Activated CD8-positive, alpha-beta memory T cell treated with anti-CD3 and anti-CD28 coated beads for 48 hours (primary cell): ENCODE measurements around the gene HEY2.

Experiments used
- DNase-seq, 3 experiments: peaks; one replicate each; pipeline ENCODE4 v3.0.0-alpha.2; 2020; ENCODE audit warnings: low read depth in 2 of 3, low spot score in 2 of 3

Gene HEY2

DNA sequence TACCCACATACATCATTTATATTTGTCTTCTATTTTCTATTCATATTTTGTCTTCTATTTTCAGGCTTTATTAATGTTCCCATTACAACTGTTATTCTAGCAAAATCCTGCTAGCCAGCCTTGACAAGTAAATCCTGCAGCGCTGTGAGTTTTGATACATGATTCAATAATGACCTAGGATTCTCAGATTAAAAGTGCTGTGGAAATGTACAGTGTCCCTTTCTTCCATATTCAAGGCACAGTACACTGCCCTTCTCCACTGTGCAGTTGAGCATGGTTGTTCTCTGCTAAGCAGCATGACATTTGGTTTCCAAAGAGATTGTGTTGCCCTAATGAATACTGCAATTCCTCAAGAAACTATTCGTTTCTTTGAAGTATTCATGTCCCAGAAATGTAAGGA is 5.8 kb upstream of the HEY2 start:
- no peak for DNase-seq

DNA sequence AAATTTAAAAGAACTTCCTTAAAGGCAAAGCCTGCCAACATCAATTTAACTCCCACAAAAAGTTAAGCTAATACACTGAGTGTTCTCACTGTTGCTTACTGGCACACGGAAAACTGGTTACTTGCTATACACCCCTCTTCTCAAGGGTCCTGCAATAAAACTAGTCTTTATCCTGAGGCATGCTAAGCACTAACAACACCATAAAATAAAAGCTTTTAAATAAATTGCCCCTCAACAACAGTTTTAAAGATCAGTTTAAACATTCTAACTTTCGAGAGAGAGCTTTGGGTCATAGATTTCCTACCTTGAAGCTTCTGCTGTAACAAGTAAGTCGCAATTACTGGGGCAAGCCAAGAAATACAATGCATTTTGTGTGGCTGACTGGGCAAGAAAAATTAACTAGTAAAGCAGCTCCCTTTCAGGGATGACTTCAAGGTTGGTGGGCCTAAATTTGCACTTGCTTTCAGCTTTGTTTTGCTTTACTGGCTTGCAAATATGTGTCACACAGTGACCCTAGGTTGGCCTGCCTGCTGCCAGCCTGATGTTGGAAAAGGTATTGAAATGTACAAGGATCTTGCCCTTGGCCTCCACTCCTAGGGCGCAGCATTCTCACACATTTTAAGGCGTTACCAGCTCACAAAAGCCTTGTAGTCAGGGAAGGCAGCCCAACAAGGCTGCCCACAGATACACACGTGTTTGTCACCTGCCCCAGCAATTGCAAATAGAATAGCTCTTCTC is 4.0 kb upstream of the HEY2 start:
- DNase-seq: no peak

DNA sequence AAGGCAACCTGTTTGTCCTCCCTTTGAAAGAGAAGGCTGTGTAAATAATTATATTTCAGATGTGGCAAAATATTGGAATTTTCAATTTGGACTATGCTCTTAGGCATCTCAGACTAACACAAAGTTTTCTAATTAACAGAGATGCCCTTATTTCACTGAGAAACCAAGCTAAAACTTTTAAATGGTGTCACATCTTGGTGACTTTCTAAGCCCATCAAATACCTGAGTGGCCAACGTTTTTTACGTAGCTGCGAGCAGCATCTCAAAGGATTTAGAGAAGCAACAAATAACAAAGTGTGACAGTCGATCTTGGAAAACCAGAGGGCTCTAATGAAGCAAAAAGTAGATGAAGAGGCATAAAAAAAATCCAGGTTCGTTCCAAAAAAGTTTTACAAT is 3.4 kb upstream of the HEY2 start:
- no peak for DNase-seq

DNA sequence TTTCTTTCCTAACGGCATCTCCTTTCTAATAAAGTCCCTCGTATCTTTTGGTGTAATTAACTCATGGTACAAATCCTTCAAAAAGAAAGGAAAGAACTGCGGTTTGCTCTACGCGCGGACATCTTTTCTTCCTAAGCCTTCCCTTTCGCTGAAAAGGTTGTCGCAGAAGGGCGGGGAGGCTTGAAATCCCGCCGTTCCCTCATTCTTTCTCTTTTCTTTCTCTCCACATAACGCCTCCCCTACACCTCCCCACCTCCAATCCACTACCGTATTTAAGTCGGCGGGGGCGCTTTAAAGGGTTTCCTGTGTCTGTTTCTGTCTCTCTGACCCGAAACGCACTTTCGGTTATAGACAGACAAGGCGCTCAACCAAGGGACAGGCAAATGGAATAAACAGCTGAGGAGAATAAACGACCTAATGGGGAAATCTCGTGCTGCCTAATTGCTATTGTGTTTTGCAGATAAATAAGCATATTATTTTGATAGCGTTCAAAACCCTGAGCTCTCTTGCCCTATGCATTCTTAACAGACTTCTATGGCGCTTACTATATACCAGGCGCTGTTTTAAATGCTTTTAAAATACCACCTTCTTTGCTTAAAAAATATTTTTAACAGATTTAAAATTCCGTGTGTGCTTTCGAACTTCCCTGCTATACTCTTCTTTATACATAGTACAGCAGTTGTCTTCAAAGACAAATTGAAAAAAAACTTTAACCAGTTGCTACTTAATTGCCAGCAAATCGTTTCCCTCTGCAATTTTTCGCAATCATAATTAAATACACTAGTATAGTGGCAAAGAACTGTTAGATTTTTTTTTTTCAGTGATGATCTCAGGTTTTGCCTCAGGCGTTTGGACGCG is 2.5 kb upstream of the HEY2 start:
- peak in 1 of 3 experiments; percentile 33 for DNase-seq

DNA sequence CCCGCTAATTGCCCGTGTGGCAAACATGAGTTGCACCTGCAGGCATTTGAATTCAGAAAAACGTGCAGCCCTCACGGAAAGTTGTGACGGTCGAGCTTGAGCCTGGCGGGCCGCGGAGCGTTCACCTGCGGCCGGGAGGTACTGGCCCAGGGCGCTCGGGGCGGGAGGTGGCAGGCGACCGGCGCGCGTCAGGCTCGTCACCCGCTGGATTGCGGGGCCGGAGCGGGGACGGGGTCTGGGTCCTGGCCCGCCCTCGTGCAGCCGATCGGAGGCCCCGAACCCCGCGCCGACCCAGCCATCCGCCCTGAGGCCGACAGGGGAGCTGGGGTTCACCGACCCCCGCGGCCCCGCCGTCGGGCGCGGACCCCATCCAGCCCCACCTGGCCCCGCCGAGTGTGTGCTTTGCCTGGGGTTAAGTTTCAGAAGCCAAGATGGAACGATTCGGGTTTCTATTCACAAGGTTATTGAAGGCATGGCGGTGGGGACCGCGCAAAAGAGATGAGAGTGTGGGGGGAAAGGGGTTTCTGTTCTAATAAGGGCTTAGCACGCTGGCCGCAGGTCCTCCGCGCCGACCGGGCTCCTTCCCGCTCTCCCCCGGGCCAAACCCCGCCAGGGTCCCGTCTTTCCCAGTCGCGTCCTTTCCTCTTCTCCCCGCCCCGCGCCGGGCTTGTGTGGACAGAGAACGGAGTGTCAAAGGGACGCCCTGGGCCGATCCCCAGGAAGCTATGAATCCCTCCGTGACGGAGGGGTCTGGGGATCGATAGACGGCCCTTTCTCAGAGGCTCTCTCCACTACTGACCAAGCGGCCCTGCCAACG is 1.6 kb upstream of the HEY2 start:
- no peak for DNase-seq

DNA sequence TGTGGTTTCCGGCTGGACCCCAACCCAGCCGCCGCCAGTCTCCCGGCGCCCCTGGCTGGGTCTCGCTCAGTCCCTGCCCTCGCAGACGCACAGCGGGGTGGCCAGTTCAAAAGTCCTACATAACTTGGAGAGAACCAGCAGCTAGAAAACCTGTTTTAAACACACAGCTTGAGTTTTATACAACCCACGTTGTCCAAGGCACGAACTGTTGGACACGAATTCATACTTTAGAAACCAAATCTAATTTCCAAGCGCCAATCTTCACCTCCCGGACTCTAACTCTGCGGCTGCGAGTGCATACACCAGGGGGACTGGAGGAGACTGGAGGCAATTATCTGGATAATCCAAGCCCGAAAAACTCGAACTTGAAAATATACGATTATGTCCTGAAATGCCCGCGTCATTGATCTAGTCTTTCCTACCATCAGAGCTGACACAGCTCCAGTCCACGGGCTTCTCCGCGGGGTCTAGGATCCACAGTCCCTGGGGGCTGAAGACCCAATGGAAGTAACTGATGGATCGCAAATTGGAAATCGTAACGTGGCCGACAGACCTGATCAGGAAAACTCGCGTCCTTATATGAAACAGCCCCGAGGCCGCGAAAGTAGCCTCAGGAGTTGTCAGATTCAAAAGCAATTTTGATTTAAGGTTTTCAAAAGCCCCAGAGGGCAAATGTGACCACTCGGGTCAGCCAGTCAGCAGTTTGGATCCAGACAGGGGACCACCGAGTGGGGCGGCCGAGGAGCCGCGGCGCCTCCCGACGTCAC is 843 bp upstream of the HEY2 start:
- no peak for DNase-seq

DNA sequence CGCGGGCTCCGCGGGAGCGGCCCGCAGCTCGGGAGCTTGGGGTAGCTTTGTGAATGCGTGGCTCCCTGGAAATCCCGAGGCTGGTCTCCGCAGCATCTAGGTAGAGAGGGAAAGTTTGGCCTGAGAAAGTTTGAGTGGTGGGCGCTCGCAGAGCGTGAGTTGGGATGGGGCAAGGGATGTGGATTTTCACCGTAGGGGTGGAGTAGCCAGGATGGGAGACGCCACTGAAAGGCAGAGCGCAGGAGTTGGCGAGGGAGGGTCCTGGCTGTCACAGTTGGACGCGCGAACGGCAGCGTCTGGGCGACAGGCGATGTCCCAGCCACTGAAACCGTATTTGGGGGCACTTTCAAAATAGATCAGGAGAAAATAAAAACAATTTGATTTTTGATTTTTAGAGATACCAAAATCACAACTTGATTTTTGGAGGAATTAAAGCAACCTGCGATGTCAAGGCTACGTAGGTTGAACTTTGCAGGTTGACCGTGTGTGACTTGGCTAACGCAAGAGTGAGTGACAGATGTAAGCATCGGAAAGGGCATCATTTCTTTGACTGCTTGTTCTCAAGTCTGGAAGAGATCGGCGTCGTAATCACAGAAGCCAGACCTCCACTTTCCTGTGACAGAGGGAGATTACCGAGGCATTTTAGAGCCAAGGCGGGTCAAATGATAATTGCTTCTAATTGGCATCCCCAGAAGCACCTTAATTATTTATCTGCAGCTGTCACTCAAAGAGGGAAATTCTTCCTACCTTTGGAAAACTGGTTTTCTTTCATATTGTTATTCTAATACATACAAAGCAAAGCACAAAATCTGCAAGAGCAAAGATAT is 646 bp downstream of the HEY2 start:
- no peak for DNase-seq

DNA sequence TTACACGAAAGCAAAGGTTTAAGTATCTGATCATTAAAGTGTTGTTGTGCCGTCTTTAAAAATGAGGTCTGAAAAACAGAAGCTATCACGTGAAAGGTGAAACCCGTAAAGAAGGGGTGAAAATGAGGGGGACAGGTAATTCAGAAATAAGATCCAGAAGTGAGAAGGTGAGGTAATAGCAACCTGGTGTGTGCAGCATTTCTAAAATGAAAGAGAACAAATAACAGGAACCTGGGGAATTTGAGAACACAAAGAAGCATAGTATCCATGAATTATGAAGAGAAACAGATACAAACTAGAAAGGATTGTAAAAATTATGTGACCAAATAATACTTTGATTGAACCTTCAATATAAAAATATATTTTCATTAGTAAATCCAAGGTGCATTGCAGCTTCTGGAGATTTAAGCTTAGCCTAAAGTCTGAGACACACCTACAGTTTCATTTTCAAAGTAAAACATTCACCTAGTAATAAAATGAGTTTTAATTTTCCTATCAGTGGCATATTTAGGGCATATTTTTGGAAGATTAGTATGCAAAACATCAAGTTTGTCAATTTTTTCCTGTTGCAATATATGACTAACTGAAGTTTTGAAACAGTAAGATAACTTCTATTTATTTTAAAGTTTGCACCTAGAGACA is 1.4 kb downstream of the HEY2 start:
- DNase-seq: no peak

DNA sequence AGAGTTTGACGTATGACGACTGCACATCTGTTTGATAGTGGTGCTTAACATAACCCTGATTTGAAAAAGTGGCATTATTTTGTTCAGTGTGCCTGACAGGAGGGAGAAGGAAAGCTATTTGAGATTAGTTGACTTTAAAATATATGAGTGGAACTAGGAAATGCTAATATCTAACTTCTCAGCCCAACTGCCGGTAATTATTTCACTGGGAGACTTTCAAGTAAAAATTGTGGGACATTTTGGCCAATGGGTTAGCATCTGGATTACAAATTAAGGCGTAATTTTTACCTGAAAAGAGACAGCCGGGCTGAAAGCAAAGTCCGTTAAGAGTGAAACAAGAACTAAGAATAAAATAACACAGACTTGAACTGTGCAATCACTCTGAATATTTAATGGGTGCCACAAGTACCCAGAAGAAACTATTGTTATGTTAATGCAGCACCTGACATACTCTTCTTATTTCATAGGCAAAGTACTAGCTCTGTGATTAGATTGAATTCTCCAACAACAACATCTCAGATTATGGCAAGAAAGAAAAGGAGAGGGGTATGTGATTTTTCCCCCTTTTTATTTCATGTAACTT is 2.0 kb downstream of the HEY2 start:
- DNase-seq: no peak

DNA sequence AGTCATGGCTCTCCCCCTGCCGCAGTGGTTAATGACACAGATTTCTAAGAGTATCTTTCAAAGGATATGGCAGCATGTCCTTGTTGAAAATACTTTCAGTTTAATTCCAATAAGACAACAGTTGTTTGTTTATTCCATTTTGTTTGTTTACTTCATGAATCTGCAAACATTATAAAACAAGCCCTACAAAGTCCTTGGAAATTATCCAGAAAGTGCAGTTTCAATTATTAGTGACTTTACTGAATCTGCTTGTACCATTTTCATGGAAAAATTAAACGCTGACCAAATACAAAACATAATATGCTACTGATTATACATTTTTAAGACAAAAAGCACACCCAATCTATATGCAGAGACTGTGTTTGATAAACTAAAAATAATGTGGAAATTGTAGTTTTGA is 3.3 kb downstream of the HEY2 start:
- DNase-seq: no peak

DNA sequence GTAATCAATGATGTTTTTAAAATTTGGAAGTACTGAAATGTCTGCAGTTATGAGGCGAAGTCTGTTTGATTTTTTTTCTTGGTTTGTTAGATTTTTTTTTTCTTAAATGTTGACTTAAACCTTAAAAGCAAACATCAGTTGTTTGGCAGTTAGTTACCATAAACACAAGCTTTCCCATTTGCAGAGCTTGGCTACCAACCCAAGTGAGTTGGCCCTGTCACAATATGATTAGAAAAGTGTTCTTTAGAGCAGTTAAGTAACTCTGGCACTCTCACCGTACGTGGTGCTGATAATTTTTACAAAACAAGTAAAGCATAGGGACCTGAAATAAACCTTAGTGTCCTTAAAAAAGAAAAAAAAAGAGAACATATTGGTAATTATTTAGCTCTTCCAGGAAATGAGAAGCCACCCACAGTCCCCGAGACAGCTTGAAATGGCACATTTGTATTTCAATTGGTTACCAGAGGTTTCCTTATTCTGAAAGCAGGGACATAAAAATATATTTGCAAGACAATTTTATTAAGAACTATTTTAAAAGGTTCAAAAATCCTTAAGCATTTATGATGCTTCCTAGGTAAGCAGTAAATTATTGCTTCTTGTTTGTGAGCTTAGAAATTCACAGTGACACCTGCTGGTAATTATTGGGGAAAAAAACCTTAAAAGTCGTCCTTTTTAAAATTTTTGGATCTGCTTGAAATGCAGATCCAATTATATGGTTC is 3.9 kb downstream of the HEY2 start:
- no peak for DNase-seq

DNA sequence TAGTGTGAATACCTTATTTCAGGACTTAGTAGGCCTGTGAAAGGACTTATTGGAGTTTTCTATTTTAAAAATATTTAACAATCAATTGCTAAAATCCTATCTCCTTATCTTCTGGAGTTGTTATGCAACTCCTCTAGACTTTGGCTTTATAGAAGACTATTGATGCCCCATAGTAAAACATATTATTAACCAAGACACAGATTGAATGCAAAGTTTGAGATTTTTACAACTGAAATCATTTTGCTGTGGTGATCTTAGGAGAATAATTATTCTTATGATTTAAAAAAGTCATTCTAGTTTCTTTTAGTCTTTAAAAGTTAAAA is 4.5 kb downstream of the HEY2 start:
- DNase-seq: no peak

DNA sequence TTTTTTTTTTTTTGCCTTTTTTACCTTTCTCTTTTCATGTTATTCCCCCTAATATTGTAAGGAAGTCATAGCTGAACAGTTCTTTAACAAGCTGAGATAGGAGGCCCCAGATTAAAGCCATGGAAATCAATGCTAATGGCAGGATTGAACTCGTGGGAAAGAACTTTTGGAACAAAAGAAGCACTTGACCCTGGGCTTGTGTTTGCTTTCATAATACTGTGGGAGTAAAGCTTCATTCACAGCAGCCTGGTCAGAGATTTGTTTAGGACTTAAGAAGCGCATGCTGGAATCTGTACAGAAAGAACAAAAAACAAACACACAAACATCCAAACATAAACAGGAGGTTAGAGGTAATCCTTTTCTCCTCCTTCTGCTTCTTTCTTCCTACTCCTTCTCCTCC is 5.1 kb downstream of the HEY2 start:
- DNase-seq: no peak

DNA sequence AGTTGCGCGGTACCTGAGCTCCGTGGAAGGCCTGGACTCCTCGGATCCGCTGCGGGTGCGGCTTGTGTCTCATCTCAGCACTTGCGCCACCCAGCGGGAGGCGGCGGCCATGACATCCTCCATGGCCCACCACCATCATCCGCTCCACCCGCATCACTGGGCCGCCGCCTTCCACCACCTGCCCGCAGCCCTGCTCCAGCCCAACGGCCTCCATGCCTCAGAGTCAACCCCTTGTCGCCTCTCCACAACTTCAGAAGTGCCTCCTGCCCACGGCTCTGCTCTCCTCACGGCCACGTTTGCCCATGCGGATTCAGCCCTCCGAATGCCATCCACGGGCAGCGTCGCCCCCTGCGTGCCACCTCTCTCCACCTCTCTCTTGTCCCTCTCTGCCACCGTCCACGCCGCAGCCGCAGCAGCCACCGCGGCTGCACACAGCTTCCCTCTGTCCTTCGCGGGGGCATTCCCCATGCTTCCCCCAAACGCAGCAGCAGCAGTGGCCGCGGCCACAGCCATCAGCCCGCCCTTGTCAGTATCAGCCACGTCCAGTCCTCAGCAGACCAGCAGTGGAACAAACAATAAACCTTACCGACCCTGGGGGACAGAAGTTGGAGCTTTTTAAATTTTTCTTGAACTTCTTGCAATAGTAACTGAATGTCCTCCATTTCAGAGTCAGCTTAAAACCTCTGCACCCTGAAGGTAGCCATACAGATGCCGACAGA is 9.9 kb downstream of the HEY2 start:
- no peak for DNase-seq

DNA sequence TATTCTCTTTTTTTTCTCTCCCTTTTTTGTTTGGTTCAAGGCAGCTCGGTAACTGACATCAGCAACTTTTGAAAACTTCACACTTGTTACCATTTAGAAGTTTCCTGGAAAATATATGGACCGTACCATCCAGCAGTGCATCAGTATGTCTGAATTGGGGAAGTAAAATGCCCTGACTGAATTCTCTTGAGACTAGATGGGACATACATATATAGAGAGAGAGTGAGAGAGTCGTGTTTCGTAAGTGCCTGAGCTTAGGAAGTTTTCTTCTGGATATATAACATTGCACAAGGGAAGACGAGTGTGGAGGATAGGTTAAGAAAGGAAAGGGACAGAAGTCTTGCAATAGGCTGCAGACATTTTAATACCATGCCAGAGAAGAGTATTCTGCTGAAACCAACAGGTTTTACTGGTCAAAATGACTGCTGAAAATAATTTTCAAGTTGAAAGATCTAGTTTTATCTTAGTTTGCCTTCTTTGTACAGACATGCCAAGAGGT is 10.6 kb downstream of the HEY2 start:
- no peak for DNase-seq

DNA sequence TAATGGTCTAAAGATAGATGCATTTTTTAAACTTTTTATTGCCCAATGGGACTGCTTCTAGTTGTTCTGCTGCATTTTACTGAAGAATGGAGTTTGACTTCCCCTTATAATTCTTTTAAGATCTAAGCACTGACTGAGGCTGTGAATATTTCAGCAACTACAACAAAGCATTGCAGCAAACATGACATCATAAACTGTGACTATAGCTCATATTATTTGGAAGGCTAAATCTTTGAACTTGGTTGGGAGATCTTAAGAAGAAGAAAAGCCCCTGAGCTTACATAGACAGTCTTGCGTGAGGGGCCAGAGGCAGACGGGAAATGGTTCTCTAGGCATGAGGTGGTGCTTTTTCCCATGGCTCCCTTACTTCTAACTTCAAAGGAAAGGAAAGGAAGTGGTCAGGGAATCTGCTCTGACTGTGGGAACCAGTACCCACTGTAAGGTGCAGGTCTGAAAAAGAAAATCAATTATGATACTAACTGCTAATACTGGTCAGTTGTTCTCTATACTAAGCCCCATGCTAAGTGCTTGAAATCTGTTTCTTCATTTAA is 14.8 kb downstream of the HEY2 start:
- DNase-seq: no peak

DNA sequence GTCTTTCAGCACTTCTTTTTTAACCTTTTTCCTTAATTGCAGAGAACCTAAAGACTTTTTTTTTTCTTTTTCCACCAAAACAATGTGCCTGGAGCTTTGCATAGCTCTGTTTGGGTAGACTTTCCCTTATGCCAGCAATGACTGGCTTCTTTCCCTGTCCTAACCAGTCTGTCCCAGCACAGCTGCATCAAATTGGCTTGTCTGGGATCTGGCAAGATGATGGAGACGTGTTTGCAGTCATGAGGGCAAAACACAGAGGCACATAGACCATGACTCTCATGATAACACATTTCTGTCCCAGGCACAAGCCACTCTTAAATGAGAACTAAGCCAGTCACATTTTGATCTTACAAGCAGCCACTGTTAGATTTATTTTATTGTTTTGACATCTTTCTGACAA is 16.5 kb downstream of the HEY2 start:
- no peak for DNase-seq

DNA sequence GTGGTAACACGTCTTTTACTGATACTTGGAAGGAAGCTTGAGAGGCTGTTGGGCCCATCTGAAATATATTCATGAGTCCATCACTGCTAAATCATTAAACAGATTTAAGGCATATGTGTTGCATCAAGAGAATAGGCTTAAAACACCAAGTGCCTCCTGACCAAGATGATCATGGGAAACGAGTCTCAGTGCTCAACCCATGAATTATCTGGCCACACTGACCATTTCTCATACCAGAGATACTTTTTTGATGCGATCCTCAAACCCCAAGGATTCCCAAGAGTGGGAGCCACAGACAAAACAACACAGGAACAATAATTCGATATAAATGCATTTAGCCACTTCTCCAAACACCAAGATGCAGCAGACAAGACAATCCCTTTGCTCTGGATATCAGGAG is 17.2 kb downstream of the HEY2 start:
- DNase-seq: no peak
